ENCODE data around the gene TNNI3K. TPM values are rescaled to one million over a fixed set of nuclear protein-coding genes. Genes with fewer than 3 reads are reported as not detected.

The TNNI3K gene
- total RNA-seq, 1 experiment from 2014 or later = not detected

- Histone ChIP-seq H3K9me3 (no peaks in the 10 kb centered on the region), H3K36me3 (no peaks in the 10 kb centered on the region), H3K27me3 (no peaks in the 10 kb centered on the region), H3K4me3 (no peak overlapping the region)
- DNase-seq = no peak
These were observed 295.7 kb downstream of the TNNI3K start for GRCh38 chr1:74530892-74531291.

GRCh38 chr1:74531796-74532195 lies 296.6 kb downstream of the TNNI3K start:
- Histone ChIP-seq H3K27me3 (no peaks in the 10 kb centered on the region), H3K36me3 (no peaks in the 10 kb centered on the region), H3K9me3 (no peaks in the 10 kb centered on the region), H3K4me3 (no peak overlapping the region)
- no peak for DNase-seq

GRCh38 chr1:74534241-74534640 lies 299.1 kb downstream of the TNNI3K start:
- no peaks in the 10 kb centered on the region for H3K9me3 ChIP-seq
- no peak for DNase-seq
- no peaks in the 10 kb centered on the region for H3K27me3 ChIP-seq
- H3K4me3 ChIP-seq = no peak overlapping the region
- no peaks in the 10 kb centered on the region for H3K36me3 ChIP-seq

- Histone ChIP-seq H3K36me3 (no peaks in the 10 kb centered on the region), H3K9me3 (no peaks in the 10 kb centered on the region), H3K4me3 (no peak overlapping the region), H3K27me3 (no peaks in the 10 kb centered on the region)
- no peak for DNase-seq
These were observed 310.6 kb downstream of the TNNI3K start for GRCh38 chr1:74545821-74546220.

- no peaks in the 10 kb centered on the region for H3K36me3 ChIP-seq
- H3K9me3 ChIP-seq = no peaks in the 10 kb centered on the region
- DNase-seq = no peak
- no peaks in the 10 kb centered on the region for H3K27me3 ChIP-seq
- H3K4me3 ChIP-seq = no peak overlapping the region
These were observed 314.0 kb downstream of the TNNI3K start for GRCh38 chr1:74548961-74549750.

GRCh38 chr1:74549932-74550331 lies 314.7 kb downstream of the TNNI3K start:
- no peak for DNase-seq
- H3K4me3 ChIP-seq = no peak overlapping the region

GRCh38 chr1:74570797-74571492 lies 335.8 kb downstream of the TNNI3K start:
- H3K4me3 ChIP-seq = no peak overlapping the region
- no peaks in the 10 kb centered on the region for H3K27me3 ChIP-seq
- no peak for DNase-seq
- H3K36me3 ChIP-seq = no peaks in the 10 kb centered on the region
- H3K9me3 ChIP-seq = no peaks in the 10 kb centered on the region

More at GRCh38 chr1:74549932-74550331, 314.7 kb downstream of the TNNI3K start:
- Histone ChIP-seq H3K9me3 (no peaks in the 10 kb centered on the region), H3K27me3 (no peaks in the 10 kb centered on the region), H3K36me3 (no peaks in the 10 kb centered on the region)

GRCh38 chr1:74571493-74571800 lies 336.3 kb downstream of the TNNI3K start:
- Histone ChIP-seq H3K27me3 (no peaks in the 10 kb centered on the region), H3K36me3 (no peaks in the 10 kb centered on the region), H3K4me3 (no peak overlapping the region), H3K9me3 (no peaks in the 10 kb centered on the region)
- DNase-seq = no peak

GRCh38 chr1:74571891-74572290 lies 336.7 kb downstream of the TNNI3K start:
- no peak overlapping the region for H3K4me3 ChIP-seq
- H3K9me3 ChIP-seq = no peaks in the 10 kb centered on the region
- DNase-seq = no peak
- no peaks in the 10 kb centered on the region for H3K27me3 ChIP-seq
- H3K36me3 ChIP-seq = no peaks in the 10 kb centered on the region

- Histone ChIP-seq H3K27me3 (no peaks in the 10 kb centered on the region), H3K36me3 (no peaks in the 10 kb centered on the region), H3K9me3 (no peaks in the 10 kb centered on the region), H3K4me3 (no peak overlapping the region)
- DNase-seq = no peak
These were observed 342.9 kb downstream of the TNNI3K start for GRCh38 chr1:74578101-74578500.

- Histone ChIP-seq H3K9me3 (no peaks in the 10 kb centered on the region), H3K4me3 (no peak overlapping the region)
- no peak for DNase-seq
These were observed 344.2 kb downstream of the TNNI3K start for GRCh38 chr1:74579425-74579824.

GRCh38 chr1:74583397-74583796 lies 348.2 kb downstream of the TNNI3K start:
- Histone ChIP-seq H3K9me3 (no peaks in the 10 kb centered on the region), H3K4me3 (no peak overlapping the region), H3K36me3 (no peaks in the 10 kb centered on the region), H3K27me3 (no peaks in the 10 kb centered on the region)
- no peak for DNase-seq

More at GRCh38 chr1:74579425-74579824, 344.2 kb downstream of the TNNI3K start:
- Histone ChIP-seq H3K27me3 (no peaks in the 10 kb centered on the region), H3K36me3 (no peaks in the 10 kb centered on the region)

GRCh38 chr1:74584185-74584584 lies 349.0 kb downstream of the TNNI3K start:
- H3K27me3 ChIP-seq = no peaks in the 10 kb centered on the region
- no peak for DNase-seq
- no peaks in the 10 kb centered on the region for H3K36me3 ChIP-seq
- H3K4me3 ChIP-seq = no peak overlapping the region
- no peaks in the 10 kb centered on the region for H3K9me3 ChIP-seq

- Histone ChIP-seq H3K27me3 (no peaks in the 10 kb centered on the region), H3K9me3 (no peaks in the 10 kb centered on the region), H3K4me3 (peak overlapping the region; percentile 24), H3K36me3 (no peaks in the 10 kb centered on the region)
- DNase-seq = no peak
These were observed 351.2 kb downstream of the TNNI3K start for GRCh38 chr1:74586253-74586897.

- H3K9me3 ChIP-seq = no peaks in the 10 kb centered on the region
- no peak for DNase-seq
- no peaks in the 10 kb centered on the region for H3K27me3 ChIP-seq
- no peaks in the 10 kb centered on the region for H3K36me3 ChIP-seq
- no peak overlapping the region for H3K4me3 ChIP-seq
These were observed 352.7 kb downstream of the TNNI3K start for GRCh38 chr1:74587888-74588287.

- H3K36me3 ChIP-seq = no peaks in the 10 kb centered on the region
- no peak for DNase-seq
- no peak overlapping the region for H3K4me3 ChIP-seq
These were observed 355.1 kb downstream of the TNNI3K start for GRCh38 chr1:74590288-74590687.

GRCh38 chr1:74591949-74592348 lies 356.8 kb downstream of the TNNI3K start:
- Histone ChIP-seq H3K36me3 (no peaks in the 10 kb centered on the region), H3K27me3 (no peaks in the 10 kb centered on the region), H3K9me3 (no peaks in the 10 kb centered on the region), H3K4me3 (no peak overlapping the region)
- no peak for DNase-seq

More at GRCh38 chr1:74590288-74590687, 355.1 kb downstream of the TNNI3K start:
- H3K27me3 ChIP-seq = no peaks in the 10 kb centered on the region
- no peaks in the 10 kb centered on the region for H3K9me3 ChIP-seq
